GM12892 (cell line): ENCODE results near the gene TMED6.

ENCODE experiments used
- POLR2A ChIP-seq: IDR thresholded peaks from 2 replicates; pipeline ENCODE4 v1.6.1; 2011; ENCODE audit warnings: low read depth, low read length, control low read depth
- POLR2AphosphoS5 ChIP-seq: IDR thresholded peaks from 2 replicates; pipeline ENCODE4 v1.6.1; 2011; ENCODE audit warnings: low read depth, low read length, control low read depth

GRCh38 chr16:69298261-69298660 is 53.3 kb downstream of the TMED6 start:
- TF ChIP-seq POLR2A, result no peak
- TF ChIP-seq POLR2AphosphoS5, result no peak
